Fibroblast of lung (primary cell): ENCODE measurements around the gene OSM.

Experiments
- CTCF ChIP-seq, 2 donors: IDR thresholded peaks in 1 of 2; conservative IDR thresholded peaks in 1 of 2; 1 replicate in 1 of 2; 2 replicates in 1 of 2; pipeline ENCODE4 v1.5.1; 2011 to 2012; ENCODE audit warnings: low read length in 2 of 2, control low read depth in 1 of 2, inconsistent platforms in 1 of 2, low read depth in 1 of 2, mild to moderate bottlenecking in 1 of 2
- EZH2 ChIP-seq: IDR thresholded peaks from 2 replicates; pipeline ENCODE4 v1.5.1; 2012; ENCODE audit warnings: low read length, control low read depth, mild to moderate bottlenecking; ENCODE audit errors: missing control alignments

- TF ChIP-seq CTCF (conservative IDR thresholded peaks at IDR 0.05 in 1 of 2, IDR thresholded peaks at IDR 0.05 in 1 of 2; ENCODE audit: low read depth in 1 of 2, low read length in 2 of 2) (no peak), EZH2 (no peak)
Observed at GRCh38 chr22:30268331-30268730, 1.7 kb upstream of the OSM start.
